ENCODE measurements around the gene FHOD3.
"Not testable (repeated sequence)": the region's sequence is repeated elsewhere in the genome, so short reads cannot be mapped to it uniquely, and the experiment has no call there.

The FHOD3 gene

DNA sequence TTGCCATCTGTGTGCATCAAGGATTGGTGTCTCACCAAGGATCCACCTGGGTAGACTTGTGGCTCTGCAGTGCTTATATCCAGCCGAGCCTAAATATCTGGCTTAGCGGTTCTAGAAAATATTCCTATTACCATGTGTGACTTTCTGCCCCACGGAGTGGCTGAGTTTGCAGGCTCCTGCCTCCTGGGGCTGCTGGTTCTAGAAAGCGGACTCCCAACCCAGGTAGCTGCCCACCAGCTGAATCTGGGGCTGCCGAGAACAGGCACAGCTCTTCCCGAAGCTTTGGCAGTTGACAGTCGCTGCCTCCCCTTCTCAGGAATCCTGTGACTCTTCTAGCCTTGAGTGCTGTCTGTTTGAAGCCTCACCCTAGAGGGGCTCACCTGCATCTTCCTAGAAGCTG is 426.7 kb downstream of the FHOD3 start:
- DNase-seq: no peak

DNA sequence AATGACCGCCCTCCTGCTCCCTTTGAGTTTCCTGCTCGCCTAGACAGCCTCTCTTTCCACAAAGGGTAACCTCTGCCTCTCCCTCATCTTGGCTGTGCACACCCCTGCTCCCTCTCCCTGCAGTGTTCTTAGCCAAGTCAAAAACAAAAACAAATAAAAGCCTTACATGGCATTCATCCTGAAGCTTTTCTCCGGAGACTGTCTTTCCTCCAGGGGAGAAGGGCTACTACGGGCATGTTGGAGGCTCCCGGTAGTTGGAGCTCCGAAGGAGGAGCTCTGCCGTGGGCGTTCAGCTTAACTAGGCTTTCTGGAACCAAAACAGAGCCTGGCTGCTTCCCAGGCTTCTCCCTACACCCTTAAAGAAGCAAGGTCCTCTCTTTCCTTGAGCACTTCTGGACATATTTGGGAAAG is 427.1 kb downstream of the FHOD3 start:
- no peak for DNase-seq

DNA sequence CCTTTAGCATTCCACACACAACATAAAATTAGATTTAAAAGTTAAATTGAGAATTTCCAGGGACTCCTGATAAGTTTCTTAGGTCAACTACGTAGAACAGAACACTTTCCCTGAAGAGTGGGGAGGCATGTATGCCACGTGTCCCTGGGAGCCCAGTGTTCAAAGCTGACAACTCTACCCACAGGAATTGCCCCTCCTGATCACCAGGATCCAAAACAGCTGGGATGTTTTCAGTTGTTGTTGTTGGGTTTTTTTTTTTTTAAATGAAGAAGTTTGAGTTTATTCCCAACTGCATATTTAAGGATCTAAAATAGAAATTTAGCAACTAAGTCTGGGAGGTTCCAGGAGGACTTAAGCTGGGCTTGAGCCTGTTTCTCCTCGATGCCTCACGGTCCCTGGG is 430.8 kb downstream of the FHOD3 start:
- DNase-seq: no peak

GRCh38 chr18:36729197-36729596 is 431.7 kb downstream of the FHOD3 start:
- DNase-seq: no peak

- DNase-seq: no peak
Measured at GRCh38 chr18:36732264-36732663, 434.8 kb downstream of the FHOD3 start.

DNA sequence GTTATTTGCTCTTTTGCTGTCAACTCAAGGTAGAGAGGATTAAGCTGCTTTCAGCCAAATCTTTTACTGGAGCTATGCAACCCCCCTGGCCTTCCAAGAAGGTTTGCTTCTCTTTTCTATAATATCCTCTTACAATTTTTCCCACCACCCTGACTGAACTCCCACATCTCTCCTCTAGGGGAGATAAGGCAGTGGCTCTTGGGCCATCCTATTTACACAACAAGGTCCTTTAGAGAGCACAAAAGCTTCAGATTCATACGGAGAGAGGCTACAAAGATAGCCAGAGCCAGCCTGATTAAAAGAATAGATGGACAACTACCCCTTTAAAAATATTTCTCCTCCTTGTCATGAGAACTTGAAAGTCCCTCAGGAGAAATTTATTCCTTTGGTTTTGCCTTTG is 435.6 kb downstream of the FHOD3 start:
- DNase-seq: no peak

DNA sequence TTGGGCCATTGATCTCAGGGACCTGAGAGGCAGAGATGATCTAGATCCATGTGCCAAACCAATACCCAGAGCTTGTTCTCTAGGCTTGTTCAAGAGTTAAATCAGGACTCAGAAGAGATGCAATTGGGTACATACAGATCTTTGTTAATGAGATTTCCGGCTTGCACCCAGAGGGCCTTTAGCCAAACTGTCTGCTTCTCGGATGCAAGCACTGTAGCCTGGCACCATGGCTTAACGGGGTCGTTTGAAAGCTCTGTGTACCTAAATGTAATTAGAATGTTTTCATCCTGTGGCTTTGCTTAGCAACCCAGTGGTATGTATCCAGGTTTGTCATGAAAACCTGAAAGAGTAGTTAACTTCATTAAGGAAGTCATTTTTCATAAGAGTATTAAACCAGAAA is 437.1 kb downstream of the FHOD3 start:
- DNase-seq: no peak

DNA sequence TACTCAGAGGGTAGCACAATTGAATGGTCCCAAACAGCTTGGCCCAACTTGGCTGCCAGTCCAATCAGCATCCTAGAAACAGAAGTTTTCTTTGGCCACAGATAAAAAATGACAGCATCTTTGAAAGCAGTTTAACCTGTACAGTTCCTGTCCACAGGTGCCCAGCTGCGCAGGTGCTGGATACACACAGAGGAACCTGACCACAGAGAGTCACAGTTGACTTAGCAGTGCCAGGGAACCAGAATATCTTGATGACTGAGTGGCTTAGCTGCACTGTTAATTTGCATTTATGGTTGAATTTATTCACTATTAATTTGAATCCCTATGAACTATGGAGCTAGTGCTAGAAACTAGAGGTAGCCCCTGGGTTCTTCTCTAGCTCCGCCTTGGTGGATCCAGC is 437.6 kb downstream of the FHOD3 start:
- no peak for DNase-seq

- no peak for DNase-seq
Measured at GRCh38 chr18:36736094-36736493, 438.6 kb downstream of the FHOD3 start.

GRCh38 chr18:36737316-36737715 is 439.8 kb downstream of the FHOD3 start:
- DNase-seq: no peak

DNA sequence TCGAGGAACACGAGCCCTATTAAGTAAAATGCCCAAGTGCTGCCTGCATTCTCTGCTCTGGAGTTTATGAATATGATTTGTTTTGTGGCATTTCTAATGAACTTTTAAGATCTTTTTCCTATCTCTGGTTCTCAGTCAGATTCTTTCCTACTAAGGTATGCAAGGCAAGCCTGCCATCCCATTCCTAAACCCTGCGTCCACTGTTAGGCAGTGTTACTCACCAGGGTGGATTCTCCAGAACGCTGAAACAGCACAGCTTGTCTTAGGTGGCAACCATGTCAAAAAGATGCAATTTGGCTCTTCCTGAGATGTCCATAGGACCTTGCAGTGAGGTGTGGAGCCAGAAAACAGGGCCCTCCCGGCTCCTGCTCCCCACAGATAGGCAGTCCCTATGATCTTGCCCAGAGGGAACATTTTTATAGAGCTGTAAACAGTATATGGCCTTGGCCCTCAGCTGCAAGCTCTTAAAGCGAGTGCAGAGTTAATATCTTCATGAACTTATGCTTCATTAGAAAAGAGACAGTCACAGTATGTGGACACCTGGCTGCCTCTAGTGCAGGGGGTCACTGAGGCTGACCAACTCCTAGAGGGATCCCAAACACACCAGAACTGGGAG is 446.9 kb downstream of the FHOD3 start:
- DNase-seq: no peak

GRCh38 chr18:36745219-36745975 is 447.9 kb downstream of the FHOD3 start:
- DNase-seq: no peak

DNA sequence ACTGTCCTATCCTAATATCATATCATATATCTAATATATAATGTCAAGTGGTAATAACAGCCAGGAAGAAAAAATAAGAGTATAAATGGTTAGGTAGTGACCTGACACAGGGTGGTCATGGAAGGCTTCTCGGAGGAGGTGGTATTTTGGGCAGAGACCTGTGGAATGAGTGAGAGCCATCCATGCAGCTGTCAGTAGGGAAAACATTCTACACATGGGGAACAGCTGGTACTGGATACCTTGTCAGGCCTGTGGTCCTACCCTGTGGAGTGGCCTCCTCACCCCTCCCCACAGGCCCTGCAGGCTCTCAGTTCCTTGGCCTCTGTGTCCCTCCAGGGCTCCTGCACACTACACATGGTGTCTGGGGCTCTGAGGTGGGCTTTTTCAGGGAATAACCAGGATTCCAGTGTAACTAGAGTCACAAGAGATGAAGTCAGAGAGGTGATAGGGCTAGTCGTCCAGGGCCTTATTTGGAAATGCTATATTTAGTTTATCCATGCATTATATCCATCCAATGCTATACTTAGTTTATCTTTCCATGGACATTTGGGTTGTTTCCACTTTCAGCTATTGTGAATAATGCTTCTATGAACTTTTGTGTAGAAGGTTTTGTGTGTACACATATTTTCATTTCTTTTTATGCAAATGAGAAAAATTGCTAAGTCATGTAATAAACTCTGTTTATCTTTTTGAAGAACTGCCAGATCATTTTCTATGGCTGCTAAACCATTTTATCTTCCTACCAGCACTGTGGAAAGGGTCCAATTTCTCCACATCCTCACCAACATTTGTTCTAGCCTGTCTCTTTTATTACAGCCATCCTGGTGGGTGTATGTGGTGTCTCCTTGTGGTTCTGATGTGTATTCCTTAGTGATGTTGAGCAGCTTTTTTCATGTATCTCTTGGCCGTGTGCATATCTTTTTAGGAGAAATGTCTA is 455.7 kb downstream of the FHOD3 start:
- no peak for DNase-seq

DNA sequence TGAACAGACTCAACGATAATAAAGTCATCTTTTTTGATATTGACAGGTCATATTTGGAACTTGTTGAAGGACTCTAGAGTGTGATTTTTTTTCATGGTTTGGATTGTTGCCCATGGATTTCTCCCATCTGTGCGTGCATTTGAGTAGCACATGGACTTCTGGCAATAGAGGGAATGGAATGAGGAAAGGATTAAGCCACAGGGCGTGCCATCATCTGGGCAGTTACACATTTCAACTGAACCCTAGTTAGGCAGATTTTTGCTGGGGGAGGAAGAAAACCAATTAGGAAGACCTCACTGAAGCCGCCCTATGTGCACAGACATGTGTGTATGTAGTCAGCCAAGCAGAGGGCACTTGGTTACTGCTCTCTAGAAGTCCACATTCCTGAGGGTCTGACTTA is 458.7 kb downstream of the FHOD3 start:
- no peak for DNase-seq

DNA sequence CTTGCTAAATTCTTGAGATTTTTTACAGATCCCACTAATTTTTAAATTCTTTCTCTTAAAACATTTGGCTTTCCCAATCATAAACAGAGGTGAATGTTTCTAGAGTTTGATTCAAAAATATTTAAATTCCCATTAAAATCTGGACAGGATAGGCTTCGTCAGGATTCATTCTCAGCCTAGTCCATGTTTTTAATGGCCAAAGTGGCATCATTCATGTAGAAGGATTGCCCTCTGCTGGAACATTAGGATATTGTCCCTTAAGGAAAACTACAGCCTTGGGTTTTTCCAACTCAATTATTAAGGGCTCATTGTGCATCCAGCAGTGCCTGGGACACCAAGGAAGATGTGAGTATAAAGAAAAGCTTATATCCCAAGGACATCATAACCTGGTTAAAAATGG is 459.6 kb downstream of the FHOD3 start:
- DNase-seq: peak; percentile 38

GRCh38 chr18:36757991-36758390 is 460.5 kb downstream of the FHOD3 start:
- DNase-seq: no peak

DNA sequence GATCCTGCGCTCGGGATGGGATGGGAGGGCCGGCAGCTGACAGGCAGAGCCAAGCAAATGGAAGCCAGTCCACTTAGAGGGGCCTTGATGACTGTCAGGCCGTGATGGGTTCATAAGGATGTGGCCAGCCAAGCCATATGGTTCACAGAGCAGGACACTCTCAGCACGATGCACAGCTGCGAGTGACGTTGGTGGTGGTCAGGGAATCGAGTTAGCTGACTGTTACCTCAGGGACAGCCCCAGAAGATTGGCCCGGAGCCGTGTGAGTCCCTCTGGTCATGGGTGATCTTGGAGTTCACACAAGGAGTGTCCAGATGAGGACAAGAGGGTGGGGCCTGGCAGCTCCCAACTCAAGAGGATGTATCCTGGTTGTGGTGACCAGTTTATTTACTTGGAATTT is 461.1 kb downstream of the FHOD3 start:
- no peak for DNase-seq

- no peak for DNase-seq
Measured at GRCh38 chr18:36759167-36759776, 461.8 kb downstream of the FHOD3 start.

DNA sequence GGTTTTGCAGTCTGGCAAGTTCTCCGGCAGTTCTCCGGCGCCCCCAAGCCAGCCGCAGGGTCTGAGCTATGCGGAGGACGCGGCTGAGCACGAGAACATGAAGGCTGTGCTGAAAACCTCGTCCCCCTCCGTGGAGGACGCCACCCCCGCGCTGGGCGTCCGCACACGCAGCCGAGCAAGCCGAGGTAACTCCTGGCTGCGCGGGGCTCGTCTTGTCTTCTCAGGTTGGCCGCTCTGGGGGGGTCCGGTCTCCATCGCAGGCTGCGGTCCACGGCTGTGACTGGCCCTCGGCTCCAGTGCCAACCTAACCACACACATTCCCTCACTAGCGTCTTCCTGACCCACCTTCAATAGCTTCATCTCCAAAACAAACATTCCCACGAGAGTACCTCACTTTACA is 463.1 kb downstream of the FHOD3 start:
- DNase-seq: no peak

- no peak for DNase-seq
Measured at GRCh38 chr18:36761186-36761698, 463.7 kb downstream of the FHOD3 start.

- no peak for DNase-seq
Measured at GRCh38 chr18:36762074-36762473, 464.6 kb downstream of the FHOD3 start.

DNA sequence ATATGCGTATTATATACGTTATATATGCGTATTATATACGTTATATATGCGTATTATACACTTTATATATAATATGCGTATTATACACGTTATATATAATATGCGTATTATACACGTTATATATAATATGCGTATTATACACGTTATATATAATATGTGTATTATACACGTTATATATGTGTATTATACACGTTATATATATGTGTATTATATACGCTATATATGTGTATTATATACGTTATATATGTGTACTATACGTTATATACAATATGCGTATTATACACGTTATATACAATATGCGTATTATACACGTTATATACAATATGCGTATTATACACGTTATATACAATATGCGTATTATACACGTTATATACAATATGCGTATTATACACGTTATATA is 465.5 kb downstream of the FHOD3 start:
- not testable (repeated sequence) for DNase-seq

DNA sequence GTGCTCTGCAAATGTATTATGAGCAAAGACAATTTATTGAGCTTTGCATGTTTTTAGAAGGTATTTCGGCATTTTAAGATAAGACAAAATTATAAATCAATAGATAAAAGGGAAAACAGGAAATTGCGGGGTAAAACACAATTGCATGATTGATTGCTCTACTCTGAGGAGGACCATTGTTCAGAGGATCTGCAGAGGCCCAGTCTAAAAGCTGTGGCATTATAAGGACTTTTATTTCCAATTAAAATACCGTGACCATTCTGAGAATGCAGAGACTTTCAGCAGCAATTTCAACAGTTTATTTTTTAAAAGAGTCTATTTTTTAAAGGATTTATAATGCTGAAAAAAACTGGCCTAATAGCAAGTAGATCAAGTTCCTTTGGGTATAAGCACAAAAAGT is 469.3 kb downstream of the FHOD3 start:
- no peak for DNase-seq

All from NCI-H2227 treated with DMSO at 0.1 percent for 48 hours (cell line).